GM12878 (cell line): Measurements from ENCODE around the gene HEMK1. TPM values are rescaled to one million over a fixed set of nuclear protein-coding genes. Genes with fewer than 3 reads are reported as not detected.

Experiments used
- DPF2 ChIP-seq: fragments of 450-650 bp; IDR thresholded peaks from 2 replicates; pipeline ENCODE4 v1.6.1; 2017; ENCODE audit warnings: mild to moderate bottlenecking
- EP300 ChIP-seq, 2 experiments: fragments of 150-350 bp in 1 of 2; IDR thresholded peaks; 2 replicates each; pipeline ENCODE4 v1.6.1; 2011 to 2012; ENCODE audit warnings: low read depth in 2 of 2, low read length in 2 of 2, borderline replicate concordance in 1 of 2, improper control_type of control experiment in 1 of 2, inconsistent platforms in 1 of 2; ENCODE audit not compliant: control insufficient read depth in 1 of 2
- EZH2 ChIP-seq: IDR thresholded peaks from 2 replicates; pipeline ENCODE4 v1.6.1; 2012; ENCODE audit warnings: low read depth, mild to moderate bottlenecking, control low read depth, inconsistent platforms, low read length, borderline replicate concordance; ENCODE audit not compliant: control insufficient read depth
- FOXK2 ChIP-seq: fragments of 450-650 bp; IDR thresholded peaks from 2 replicates; pipeline ENCODE4 v1.6.1; 2017; ENCODE audit warnings: mild to moderate bottlenecking, moderate library complexity
- GATAD2B ChIP-seq: fragments of 450-650 bp; conservative IDR thresholded peaks from 2 replicates; pipeline ENCODE4 v1.6.1; 2017; ENCODE audit warnings: low read depth, mild to moderate bottlenecking, moderate library complexity
- KDM1A ChIP-seq: fragments of 200-600 bp; sonication (generic); IDR thresholded peaks from 2 replicates; pipeline ENCODE4 v1.6.1; 2016; ENCODE audit warnings: borderline replicate concordance
- MYC ChIP-seq: IDR thresholded peaks from 2 replicates; pipeline ENCODE4 v1.6.1; 2011; ENCODE audit warnings: mild to moderate bottlenecking, low read length, moderate library complexity, inconsistent platforms; ENCODE audit not compliant: insufficient read depth, insufficient replicate concordance, insufficient read length, severe bottlenecking
- NR2C1 ChIP-seq: fragments of 450-650 bp; IDR thresholded peaks from 2 replicates; pipeline ENCODE4 v1.6.1; 2017; ENCODE audit warnings: antibody characterized with exemption, mild to moderate bottlenecking, moderate library complexity
- PKNOX1 ChIP-seq: fragments of 450-650 bp; IDR thresholded peaks from 2 replicates; pipeline ENCODE4 v1.6.1; 2016; ENCODE audit warnings: mild to moderate bottlenecking
- PML ChIP-seq: IDR thresholded peaks from 2 replicates; pipeline ENCODE4 v1.6.1; 2012; ENCODE audit warnings: low read length, inconsistent platforms
- POLR2AphosphoS2 ChIP-seq: IDR thresholded peaks from 2 replicates; pipeline ENCODE4 v1.6.1; 2011; ENCODE audit warnings: low read depth, mild to moderate bottlenecking, low read length, improper control_type of control experiment, moderate library complexity
- POLR2AphosphoS5 ChIP-seq: IDR thresholded peaks from 2 replicates; pipeline ENCODE4 v1.6.1; 2011; ENCODE audit warnings: mild to moderate bottlenecking, low read length, inconsistent platforms
- POU2F2 ChIP-seq: IDR thresholded peaks from 3 replicates; pipeline ENCODE4 v1.6.1; 2011; ENCODE audit warnings: low read depth, mild to moderate bottlenecking, low read length, borderline replicate concordance
- RB1 ChIP-seq: fragments of 450-650 bp; formaldehyde crosslinking; IDR thresholded peaks from 2 replicates; pipeline ENCODE4 v1.6.1; 2017; ENCODE audit warnings: mild to moderate bottlenecking, borderline replicate concordance
- RELA ChIP-seq: fragments of 450-650 bp; IDR thresholded peaks from 2 replicates; pipeline ENCODE4 v1.8.0; 2014; ENCODE audit warnings: borderline replicate concordance; ENCODE audit not compliant: partially characterized antibody
- SIX5 ChIP-seq: IDR thresholded peaks from 2 replicates; pipeline ENCODE4 v1.6.1; 2011; ENCODE audit warnings: mild to moderate bottlenecking, low read depth, low read length, moderate library complexity; ENCODE audit not compliant: severe bottlenecking
- STAT3 ChIP-seq: IDR thresholded peaks from 2 replicates; pipeline ENCODE4 v1.6.1; 2011; ENCODE audit warnings: low read depth, low read length, improper control_type of control experiment
- USF1 ChIP-seq: IDR thresholded peaks from 2 replicates; pipeline ENCODE4 v1.6.1; 2011; ENCODE audit warnings: borderline replicate concordance, low read depth, mild to moderate bottlenecking, moderate library complexity, mixed read lengths, low read length; ENCODE audit not compliant: insufficient read depth; ENCODE audit errors: extremely low read length
- USF2 ChIP-seq: IDR thresholded peaks from 2 replicates; pipeline ENCODE4 v1.6.1; 2011; ENCODE audit warnings: low read depth, low read length, improper control_type of control experiment, borderline replicate concordance
- YY1 ChIP-seq: IDR thresholded peaks from 2 replicates; pipeline ENCODE4 v1.6.1; 2011; ENCODE audit warnings: low read depth, mild to moderate bottlenecking, low read length
- ZNF592 ChIP-seq: fragments of 450-650 bp; IDR thresholded peaks from 2 replicates; pipeline ENCODE4 v1.6.1; 2017; ENCODE audit warnings: mild to moderate bottlenecking, moderate library complexity
- ZNF622 ChIP-seq: fragments of 450-650 bp; IDR thresholded peaks from 2 replicates; pipeline ENCODE4 v1.6.1; 2017; ENCODE audit warnings: mild to moderate bottlenecking, inconsistent platforms
- polyA plus RNA-seq, 11 experiments: library from polyadenylated mRNA; depleted of rRNA in 4 of 11; unstranded in 6 of 11; stranded (reverse) in 5 of 11; fragments of >200 nt; fragmentation: Nextera tagmentation in 4 of 11; fragmentation: Illumina TruSeq in 1 of 11; extraction: Ambion mirVana in 4 of 11; extraction: Trizol in 1 of 11; gene quantifications; 1 replicate in 1 of 11; 2 replicates in 10 of 11; pipeline versions ENCODE4 v1.2.1 to v1.2.3, GENCODE V29; 2011 to 2016; ENCODE audit warnings: inconsistent platforms in 2 of 11, missing spikeins in 2 of 11, low read depth in 1 of 11
- total RNA-seq, 4 experiments: library from RNA; depleted of rRNA in 3 of 4; stranded (reverse); fragments of >200 nt in 3 of 4; fragmentation: Illumina TruSeq in 1 of 4; extraction: Trizol in 1 of 4; gene quantifications; 2 replicates each; pipeline versions ENCODE4 v1.2.1 to v1.2.3, GENCODE V29; 2013 to 2021

HEMK1 gene
- total and polyA plus RNA-seq, 10 of the 15 experiments (the other 5 are each of a cell fraction or from before 2014, with no cell fraction given) = 2.8 to 19.0 (median 12.0) TPM

GRCh38 chr3:50568947-50569749 is at the start of gene HEMK1 (continued):
- TF ChIP-seq ZNF592 = peak; percentile 7; the same call in 1 of the 2 replicates
- TF ChIP-seq RELA = peak; percentile 78
- 0 out of 3 replicates have a peak, but pooled peaks have one; percentile 38 for TF ChIP-seq POU2F2
- no peak for TF ChIP-seq KDM1A
- TF ChIP-seq PKNOX1 = peak; percentile 54
- TF ChIP-seq POLR2AphosphoS2 = no peak
- TF ChIP-seq PML = peak; percentile 95
- TF ChIP-seq USF2 = no peak
- TF ChIP-seq USF1 = no peak
- TF ChIP-seq RB1 = peak; percentile 96
- TF ChIP-seq STAT3 = no peak
- TF ChIP-seq ZNF622 = no peak
- TF ChIP-seq NR2C1 = peak; percentile 91
- peak; percentile 94 for TF ChIP-seq GATAD2B
- no peak for TF ChIP-seq MYC
- TF ChIP-seq FOXK2 = no peak
- 0 out of 4 replicates have a peak, but pooled peaks of 1 of the 2 experiments have one; percentile 15 for TF ChIP-seq EP300 (IDR thresholded peaks at IDR 0.05; ENCODE audit: borderline replicate concordance in 1 of 2, control insufficient read depth in 1 of 2, low read depth in 2 of 2, low read length in 2 of 2)
- peak; percentile 60; the same call in 1 of the 2 replicates for TF ChIP-seq DPF2
- TF ChIP-seq SIX5 = peak; percentile 77
- no peak for TF ChIP-seq EZH2
- peak; percentile 69 for TF ChIP-seq POLR2AphosphoS5
- peak; percentile 84 for TF ChIP-seq YY1
